ENCODE data around the gene TEK. TPM values are rescaled to one million over a fixed set of nuclear protein-coding genes. Genes with fewer than 3 reads are reported as not detected.
"Not testable (repeated sequence)": the region's sequence is repeated elsewhere in the genome, so short reads cannot be mapped to it uniquely, and the experiment has no call there.

Gene TEK
- total RNA-seq, 1 donor from 2014 or later = 0.89 TPM

- TF ChIP-seq CTCF (conservative IDR thresholded peaks at IDR 0.05) = no peak
- Mint-ChIP-seq H3K27me3 (ENCODE audit: low read depth) (no peaks in the 10 kb centered on the region), H3K4me3 (no peak overlapping the region), H3K36me3 (ENCODE audit: low read depth) (peaks cover 2% of the 10 kb centered on the region), H3K9me3 (no peaks in the 10 kb centered on the region), H3K4me1 (peaks cover 14% of the 10 kb centered on the region), H3K27ac (ENCODE audit: unreplicated experiment) (no peak overlapping the region)
- DNase-seq (ENCODE audit: low read depth, low spot score) = no peak
Measured at GRCh38 chr9:27090231-27090630, 18.8 kb upstream of the TEK start.

GRCh38 chr9:27090711-27091110 lies 18.3 kb upstream of the TEK start:
- no peak overlapping the region for H3K4me3 Mint-ChIP-seq
- peaks cover 2% of the 10 kb centered on the region for H3K36me3 Mint-ChIP-seq (ENCODE audit: low read depth)
- no peak overlapping the region for H3K27ac Mint-ChIP-seq (ENCODE audit: unreplicated experiment)
- H3K27me3 Mint-ChIP-seq (ENCODE audit: low read depth) = no peaks in the 10 kb centered on the region
- no peaks in the 10 kb centered on the region for H3K9me3 Mint-ChIP-seq
- TF ChIP-seq CTCF (conservative IDR thresholded peaks at IDR 0.05) = no peak
- peaks cover 9% of the 10 kb centered on the region for H3K4me1 Mint-ChIP-seq
- DNase-seq (ENCODE audit: low read depth, low spot score) = no peak

GRCh38 chr9:27092496-27092895 lies 16.5 kb upstream of the TEK start:
- not testable (repeated sequence) for H3K4me1 Mint-ChIP-seq; H3K27ac Mint-ChIP-seq (ENCODE audit: unreplicated experiment); H3K9me3 Mint-ChIP-seq; DNase-seq (ENCODE audit: low read depth, low spot score); H3K27me3 Mint-ChIP-seq (ENCODE audit: low read depth); H3K36me3 Mint-ChIP-seq (ENCODE audit: low read depth); H3K4me3 Mint-ChIP-seq

- H3K27me3 Mint-ChIP-seq (ENCODE audit: low read depth); DNase-seq (ENCODE audit: low read depth, low spot score); H3K36me3 Mint-ChIP-seq (ENCODE audit: low read depth); H3K9me3 Mint-ChIP-seq; H3K4me1 Mint-ChIP-seq; H3K27ac Mint-ChIP-seq (ENCODE audit: unreplicated experiment); H3K4me3 Mint-ChIP-seq: not testable (repeated sequence)
Measured at GRCh38 chr9:27093384-27094067, 15.5 kb upstream of the TEK start.

DNA sequence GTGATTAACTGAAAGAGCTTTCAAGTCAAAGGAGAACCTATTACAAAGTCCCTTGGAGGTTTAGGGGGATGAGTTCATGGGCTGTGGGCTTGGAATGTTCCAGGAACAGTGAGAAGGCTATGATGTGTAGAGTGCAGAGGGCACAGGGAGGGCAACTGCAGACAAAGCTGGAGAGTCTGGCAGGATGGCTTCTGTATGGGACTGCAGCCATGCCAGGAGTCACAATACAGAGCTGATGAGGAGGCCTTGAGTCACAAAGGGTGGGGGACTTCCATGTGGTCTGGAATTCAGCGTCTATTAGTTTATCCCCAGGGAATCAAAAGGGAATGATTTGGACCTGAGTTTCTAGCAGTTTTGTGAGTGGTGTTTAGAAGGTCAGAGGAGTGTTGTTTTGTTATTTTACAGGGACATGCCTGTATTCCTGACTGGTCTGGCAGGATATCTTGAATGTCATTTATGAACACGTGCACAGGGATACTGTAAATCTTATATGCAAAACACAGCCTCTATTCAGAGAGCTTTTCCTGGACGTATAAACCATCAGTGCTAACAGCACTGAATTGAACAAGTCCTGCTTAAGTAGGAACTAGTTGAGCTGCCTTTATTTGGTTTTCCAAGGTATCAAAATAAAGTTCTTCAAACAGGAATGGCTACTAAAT lies 14.3 kb upstream of the TEK start:
- Mint-ChIP-seq H3K9me3 (peaks cover 3% of the 10 kb centered on the region), H3K4me1 (peaks cover 6% of the 10 kb centered on the region), H3K27ac (ENCODE audit: unreplicated experiment) (peak overlapping the region; percentile 64), H3K36me3 (ENCODE audit: low read depth) (peaks cover 2% of the 10 kb centered on the region), H3K4me3 (no peak overlapping the region), H3K27me3 (ENCODE audit: low read depth) (no peaks in the 10 kb centered on the region)
- no peak for DNase-seq (ENCODE audit: low read depth, low spot score)
- TF ChIP-seq CTCF (conservative IDR thresholded peaks at IDR 0.05) = no peak

DNA sequence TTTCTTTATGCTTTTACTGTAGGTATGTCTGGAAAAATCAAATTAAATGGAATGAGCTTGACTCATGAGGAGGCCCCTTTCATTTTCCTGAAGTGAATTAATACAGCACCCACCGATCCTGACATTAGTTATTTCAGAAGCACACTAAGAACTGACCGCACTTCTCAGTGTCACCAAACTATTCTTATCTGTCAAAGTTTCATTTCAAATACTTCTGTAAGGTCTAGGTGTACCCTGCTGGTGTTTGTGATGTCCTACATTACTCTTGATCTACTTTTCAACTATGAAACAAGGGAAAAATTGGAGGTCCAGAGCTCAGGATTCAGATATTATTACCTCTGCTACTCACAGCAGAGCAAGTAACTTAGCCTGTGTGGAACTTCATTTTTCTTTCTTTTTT lies 1.8 kb upstream of the TEK start:
- no peak for DNase-seq (ENCODE audit: low read depth, low spot score)
- H3K36me3 Mint-ChIP-seq (ENCODE audit: low read depth) = no peaks in the 10 kb centered on the region
- H3K9me3 Mint-ChIP-seq = peaks cover 4% of the 10 kb centered on the region
- peaks cover 7% of the 10 kb centered on the region for H3K4me1 Mint-ChIP-seq
- H3K4me3 Mint-ChIP-seq = no peak overlapping the region
- H3K27me3 Mint-ChIP-seq (ENCODE audit: low read depth) = no peaks in the 10 kb centered on the region
- no peak for TF ChIP-seq CTCF (conservative IDR thresholded peaks at IDR 0.05)
- H3K27ac Mint-ChIP-seq (ENCODE audit: unreplicated experiment) = no peak overlapping the region
